ENCODE measurements around the gene CYFIP1.
A peak's percentile ranks its signal among the peaks of the same experiment; 100 is the strongest.

CYFIP1 gene

DNA sequence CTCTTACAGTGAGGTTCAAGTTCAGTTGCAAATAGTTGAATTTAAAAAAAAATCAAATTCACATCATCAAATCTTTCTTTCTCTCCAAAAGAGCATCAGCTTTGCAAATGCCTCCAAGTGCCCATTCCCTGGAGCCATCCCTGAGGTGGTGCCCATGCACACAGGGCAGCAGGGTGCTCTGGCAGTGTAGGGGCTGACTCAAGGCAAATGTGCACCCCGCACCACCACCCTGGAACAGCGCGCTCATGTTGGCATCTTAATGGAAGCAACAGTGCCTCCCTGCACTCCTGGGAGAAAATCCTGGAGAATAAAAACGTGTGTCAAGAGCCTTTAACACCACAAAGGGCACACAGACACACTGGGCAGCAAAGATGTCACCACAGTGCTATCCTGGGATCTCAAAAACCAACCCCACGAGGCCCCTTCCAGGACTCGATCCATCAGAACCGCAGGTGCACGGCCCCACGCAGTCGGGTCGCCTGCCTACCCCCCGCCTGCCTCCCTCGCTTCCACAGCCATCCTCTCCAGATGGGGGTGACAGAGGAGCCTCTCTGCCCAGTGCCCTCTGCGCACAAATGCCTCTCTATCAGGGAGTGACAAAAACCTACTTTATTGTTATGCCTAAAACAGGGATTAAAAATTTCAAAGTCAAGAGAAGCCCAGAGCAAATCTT, 90.9 kb downstream of the CYFIP1 start:
- no peak for DNase-seq (ENCODE audit: low read depth)

DNA sequence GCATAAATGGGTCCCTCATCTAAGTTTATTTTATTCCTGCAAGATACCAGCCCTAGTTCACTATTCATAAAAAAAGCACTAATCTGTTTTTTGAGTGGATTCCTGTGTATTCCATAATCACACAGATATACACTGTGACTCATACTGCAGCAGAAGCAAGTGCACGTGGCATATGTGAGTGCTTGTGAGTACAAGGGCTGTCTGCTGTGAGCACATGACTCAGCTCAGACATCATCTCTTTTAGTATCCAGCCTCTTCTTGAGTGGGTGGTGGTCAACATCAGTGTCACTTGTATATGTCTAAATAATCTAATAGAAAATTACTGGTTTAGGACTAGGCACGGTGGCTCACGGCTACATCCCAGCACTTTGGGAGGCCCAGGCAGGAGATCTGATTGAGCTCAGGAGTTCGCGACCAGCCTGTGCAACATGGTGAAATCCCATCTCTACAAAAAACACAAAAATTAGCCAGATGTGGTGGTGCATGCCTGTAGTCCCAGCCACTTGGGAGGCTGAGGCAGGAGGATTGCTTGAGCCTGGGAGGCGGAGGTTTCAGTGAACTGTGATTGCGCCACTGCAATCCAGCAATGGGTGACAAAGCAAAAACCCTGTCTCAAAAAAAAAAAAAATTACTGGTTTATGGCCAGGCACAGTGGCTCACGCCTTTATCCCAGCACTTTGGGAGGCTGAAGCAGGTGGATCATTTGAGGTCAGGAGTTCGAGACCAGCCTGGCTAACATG, 91.9 kb downstream of the CYFIP1 start:
- DNase-seq (ENCODE audit: low read depth), result peak; percentile 95

DNA sequence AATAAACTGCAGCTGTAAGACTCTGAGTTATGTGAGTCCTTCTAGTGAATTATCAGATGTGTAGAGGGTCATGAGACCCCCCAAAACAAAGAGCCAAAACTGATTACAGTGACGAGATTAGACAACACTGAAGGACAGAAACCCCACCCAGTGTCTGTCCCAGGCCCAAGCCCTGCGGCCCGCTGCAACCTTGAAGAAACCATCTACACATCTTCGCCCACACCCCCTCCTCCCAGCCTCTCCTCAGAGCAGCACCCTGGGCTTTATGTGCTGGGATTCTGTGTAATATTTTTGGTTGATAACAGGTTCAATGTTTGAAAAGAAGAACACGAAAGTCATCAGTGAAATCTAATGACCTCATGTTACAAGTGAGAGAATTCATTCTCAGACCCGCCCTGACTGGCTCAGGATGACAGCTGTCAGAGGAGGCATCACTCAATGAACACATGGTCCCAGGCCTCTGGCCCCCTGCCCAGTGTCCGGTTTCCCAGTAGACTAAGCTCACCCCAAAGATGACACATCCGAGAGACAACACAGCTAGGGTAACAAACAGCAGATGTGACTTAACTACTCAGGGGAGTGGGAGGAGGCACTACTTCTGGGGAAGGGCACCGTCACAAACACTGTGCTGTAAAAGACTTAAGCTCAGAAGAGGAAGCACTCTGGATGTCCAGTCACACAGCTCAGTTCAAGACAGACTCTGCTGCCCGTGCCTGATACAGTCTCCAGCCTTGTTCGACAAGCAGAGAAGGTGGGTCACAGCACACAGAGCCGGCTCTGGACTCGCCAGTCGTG, 92.8 kb downstream of the CYFIP1 start:
- peak; percentile 84 for DNase-seq (ENCODE audit: low read depth)

DNA sequence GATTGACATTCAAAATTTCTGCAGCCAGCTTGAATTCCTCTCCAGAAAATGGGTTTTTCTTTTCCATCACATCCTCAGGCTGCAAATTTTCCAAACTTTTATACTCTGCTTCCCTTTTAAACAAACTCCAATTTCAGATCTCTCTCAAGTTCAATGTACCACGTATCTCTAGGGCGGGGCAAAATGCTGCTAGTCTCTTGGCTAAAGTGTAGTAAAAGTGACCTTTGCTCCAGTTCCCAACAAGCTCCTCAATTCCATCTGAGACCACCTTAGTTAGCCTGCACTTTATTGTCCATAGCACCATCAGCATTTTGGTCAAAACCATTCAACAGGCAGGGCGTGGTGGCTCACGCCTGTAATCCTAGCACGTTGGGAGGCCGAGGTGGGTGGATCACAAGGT, 95.0 kb downstream of the CYFIP1 start:
- no peak for DNase-seq (ENCODE audit: low read depth)

DNA sequence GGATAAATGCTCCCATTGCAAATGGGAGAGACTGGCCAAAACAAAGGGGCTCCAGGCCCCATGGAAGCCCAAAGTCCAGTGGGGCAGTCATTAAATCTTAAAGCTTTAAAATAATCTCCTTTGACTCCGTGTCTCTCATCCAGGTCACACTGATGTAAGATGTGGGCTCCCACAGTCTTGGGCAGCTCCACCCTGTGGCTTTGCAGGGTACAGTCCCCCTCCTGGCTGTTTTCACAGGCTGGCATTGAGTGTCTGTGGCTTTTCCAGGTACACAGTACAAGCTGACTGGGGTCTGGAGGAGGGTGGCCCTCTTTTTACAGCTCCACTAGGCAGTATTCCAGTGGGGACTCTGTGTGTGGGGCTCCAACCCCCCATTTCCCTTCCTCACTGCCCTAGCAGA, 95.8 kb downstream of the CYFIP1 start:
- DNase-seq (ENCODE audit: low read depth), result no peak

DNA sequence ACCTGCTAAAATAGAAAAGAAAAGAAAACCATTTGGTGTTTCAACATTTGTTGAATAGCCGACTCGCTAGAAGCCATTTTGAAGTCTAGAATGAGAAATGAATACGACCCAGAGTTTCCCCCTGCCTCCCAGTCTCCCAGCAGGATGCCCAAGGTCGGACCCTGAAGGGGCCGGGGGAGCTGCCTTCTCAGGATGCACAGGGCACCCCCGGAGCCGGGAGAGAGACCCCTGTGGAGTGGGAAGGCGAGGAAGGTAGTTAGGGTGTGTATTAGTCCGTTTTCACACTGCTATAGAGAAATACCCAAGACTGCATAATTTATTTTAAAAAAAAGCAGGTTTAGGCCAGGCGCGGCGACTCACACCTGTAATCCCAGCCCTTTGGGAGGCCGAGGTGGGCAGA, 97.0 kb downstream of the CYFIP1 start:
- no peak for DNase-seq (ENCODE audit: low read depth)

DNA sequence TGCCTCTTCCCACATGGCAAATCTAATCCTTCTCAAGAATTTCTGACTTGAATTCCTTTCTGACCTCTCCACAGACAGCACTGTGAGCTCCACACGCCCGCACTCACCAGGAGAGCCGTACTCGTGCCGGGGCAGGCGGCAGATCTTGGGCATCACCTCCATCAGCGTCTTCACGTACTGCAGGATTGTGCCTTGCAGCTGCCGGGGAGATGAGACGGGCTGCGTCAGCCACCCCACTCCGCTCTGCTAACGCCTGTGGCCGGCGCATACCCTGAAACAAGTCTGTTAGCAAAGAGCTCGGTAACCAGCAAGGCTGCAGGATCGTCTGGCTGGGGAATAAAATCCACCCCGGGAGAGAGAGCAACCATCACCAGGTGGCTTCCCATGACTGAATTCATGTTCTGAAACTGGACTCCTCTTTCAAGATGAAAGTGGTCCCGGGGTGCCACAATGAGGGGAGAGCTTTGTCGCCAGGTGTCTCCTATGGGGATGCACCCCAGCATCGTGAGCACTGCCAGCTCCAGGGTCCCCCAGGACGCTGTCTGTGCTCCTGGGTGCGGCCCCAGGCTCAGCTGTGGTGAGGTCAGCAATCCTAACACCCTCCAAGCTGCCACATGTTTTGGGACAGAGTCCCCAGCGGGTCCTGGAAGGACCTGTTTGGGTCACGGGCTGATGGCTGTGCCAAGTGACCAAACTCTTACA, 98.3 kb downstream of the CYFIP1 start:
- no peak for DNase-seq (ENCODE audit: low read depth)

DNA sequence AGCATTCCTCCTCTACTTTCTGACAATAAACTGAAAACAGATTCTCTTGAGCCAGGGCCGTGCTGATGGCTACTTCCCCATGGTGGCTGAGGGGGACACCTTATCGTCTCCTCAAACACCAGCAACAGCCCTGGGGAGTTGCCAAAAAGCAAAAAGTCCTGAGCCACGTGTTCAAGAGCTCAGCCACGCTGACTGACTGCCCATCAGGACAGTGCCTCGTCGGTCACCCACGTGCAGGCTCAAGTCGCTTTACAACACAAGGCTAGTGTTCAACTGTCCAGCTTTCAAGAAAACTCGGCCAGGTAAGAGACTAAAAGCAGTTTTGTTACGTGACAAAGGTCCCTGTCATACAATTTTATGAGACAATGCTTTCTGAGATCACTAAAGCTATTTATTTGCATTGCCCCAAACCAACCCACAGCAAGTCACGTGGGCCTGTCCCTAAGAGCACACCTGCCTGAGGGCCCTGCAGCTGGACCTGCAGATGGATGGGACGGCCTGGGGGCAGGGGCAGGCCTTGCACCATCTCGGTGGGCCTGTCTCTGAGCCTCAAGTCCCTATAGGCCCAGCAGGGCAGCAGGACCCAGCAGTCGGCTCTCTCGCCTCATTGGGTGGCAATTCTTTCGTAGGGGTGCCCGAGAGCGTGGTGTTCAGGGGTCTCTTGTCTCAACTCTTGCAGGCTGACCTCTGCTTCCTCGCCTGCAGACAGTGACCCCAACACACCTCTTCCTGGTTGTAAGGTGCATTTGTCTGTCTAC, 99.0 kb downstream of the CYFIP1 start:
- no peak for DNase-seq (ENCODE audit: low read depth)

DNA sequence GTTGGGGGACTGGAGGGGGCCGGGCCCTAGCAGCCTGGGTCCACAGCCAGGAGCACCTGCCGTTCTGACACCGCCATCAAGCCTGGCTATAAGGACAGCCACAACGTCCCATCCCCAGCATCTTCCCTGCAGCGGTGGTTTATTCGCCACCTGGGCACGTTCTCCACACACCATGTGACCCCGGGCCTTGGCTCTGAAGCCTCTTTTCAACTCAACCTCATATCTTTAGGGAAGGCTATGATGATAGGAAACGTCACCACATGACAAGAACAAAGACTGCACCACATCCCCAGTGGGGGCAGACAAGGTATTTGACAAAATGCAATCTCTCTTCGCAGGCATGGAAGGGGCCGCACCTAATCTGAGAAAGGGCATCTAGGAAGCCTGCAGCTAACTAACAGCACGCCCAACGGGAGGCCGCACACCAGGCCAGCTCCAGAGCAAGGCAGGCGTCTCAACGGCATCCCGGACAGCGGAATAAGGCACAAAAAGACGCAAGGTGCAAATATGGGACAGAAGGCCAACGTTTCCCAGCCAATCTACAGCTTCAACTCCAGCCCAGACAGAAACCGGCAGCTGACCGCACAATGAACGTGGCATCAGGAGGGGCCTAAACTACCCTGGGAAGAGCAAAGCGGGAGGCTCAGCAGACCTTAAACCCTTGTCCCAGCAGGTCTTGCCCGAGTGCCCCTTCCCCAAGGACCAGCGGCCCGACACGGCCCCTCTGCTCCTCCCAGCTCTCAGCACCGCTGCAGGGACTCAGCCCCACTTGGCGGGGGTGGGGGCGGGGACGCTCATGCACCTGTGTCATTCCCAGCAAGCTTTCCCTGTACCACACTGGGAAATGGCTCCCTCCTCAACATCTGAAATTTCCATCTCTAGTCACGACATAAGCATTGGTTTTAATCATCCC, 99.8 kb downstream of the CYFIP1 start:
- no peak for DNase-seq (ENCODE audit: low read depth)

DNA sequence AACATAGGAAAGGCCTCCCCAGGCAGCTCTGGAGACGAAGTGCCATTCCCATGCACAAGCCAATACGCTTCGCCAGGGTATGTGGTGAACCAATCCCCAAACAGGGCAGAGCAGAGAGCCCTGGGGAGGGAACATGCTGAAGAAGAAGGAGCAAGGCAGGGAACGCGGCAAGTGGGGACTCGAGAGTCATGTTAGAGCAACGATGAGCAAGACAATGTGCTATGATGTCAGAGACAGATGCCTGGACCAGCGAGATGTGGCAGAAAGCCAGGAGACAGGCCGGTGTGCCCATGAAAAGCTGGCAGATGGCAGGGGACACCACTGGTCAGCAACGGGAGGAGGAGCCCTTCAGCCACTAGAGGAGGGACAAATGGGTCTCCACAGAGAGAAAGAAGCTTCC, 102.1 kb downstream of the CYFIP1 start:
- DNase-seq (ENCODE audit: low read depth), result no peak

DNA sequence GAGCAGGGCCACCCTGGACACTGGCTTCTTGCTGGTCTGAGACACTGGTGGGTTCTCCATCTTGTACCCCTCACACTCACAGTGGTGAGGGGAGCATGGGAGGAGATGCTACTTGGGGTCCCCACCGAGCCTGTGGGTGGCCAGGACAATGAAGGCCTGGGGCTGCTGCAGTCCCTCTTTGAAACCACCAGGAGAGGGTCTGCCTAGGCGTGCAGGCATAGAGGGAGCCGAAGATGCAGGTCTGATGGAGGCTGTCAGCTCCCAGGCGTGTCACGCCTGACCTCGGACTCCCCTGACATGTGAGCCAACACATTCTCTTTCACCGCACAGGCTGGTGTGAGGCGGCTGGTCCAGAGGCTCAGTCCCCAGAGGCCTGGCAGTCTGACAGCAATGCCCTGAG, 102.6 kb downstream of the CYFIP1 start:
- no peak for DNase-seq (ENCODE audit: low read depth)

DNA sequence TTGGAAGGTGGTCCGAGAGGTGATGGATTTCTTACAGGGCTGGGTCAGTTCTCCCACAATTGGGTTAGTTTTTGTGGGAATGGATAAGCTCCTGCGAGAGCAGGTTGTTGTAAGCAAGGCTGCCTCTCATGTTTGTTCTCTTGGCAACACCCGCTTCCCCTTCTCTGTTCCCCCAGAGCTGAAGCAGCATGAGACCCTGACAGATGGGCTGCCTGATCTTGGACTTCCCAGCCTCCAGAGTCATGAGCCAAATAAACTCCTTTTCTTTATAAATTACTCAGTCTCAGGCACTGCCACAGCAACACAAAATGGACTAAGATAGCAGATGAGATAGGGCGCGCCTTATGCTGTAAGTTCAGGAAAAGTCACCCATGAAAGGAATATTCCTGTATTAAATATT, 103.1 kb downstream of the CYFIP1 start:
- no peak for DNase-seq (ENCODE audit: low read depth)

DNA sequence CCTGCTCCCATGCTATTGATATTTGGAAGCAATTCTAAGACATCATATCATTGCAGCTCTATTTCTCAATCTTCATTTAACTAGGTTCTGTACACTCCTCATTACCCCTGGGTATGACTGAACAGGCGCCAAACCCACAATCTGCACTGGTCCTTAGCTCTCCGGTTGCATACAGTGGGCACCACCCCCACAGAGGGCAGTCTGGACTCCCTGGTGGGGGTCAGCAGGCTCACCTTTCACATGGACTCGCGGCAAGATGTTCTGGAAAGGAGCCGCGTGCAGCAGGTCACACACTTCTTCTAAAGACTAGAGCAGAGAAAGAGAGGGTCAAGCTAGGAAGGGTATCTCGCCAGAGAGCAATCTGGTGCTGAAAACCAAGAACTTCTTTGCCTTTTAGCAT, 105.2 kb downstream of the CYFIP1 start:
- DNase-seq (ENCODE audit: low read depth), result no peak

DNA sequence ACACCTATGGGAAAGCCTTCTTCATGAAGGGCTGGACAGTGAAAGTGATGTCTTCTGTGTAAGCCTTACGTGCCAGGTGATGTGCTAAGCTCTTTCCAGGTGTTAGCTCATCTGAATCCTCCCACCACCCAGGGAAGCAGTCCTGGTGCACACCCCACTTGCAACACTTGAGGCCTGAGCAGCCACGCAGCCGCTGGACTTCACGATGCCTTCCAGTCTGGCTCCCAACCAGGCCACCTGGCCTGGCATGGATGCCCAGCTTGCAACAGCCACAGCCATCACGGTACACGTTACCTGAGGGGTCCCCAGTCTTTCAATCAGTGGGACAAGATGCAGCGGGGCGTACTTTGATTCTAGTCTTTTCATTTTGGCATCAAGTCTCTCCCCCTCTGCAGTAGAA, 105.9 kb downstream of the CYFIP1 start:
- DNase-seq (ENCODE audit: low read depth), result no peak

DNA sequence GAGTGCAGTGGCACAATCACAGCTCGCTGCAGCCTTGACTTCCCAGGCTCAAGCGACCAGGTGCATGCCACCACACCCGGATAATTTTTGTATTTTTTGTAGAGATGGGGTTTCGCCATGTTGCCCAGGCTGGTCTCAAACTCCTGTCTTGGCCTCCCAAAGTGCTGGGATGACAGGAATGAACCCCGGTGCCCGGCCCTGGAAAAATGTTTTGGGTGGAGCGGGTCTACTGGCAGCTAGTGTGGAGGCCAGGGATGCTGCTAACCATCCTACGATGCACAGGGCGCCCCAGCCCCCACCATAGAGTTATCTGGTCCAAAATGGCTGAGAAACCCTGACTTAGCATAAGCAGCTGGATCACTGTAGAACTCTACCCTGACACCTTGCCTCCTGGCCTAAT, 106.3 kb downstream of the CYFIP1 start:
- DNase-seq (ENCODE audit: low read depth), result no peak

DNA sequence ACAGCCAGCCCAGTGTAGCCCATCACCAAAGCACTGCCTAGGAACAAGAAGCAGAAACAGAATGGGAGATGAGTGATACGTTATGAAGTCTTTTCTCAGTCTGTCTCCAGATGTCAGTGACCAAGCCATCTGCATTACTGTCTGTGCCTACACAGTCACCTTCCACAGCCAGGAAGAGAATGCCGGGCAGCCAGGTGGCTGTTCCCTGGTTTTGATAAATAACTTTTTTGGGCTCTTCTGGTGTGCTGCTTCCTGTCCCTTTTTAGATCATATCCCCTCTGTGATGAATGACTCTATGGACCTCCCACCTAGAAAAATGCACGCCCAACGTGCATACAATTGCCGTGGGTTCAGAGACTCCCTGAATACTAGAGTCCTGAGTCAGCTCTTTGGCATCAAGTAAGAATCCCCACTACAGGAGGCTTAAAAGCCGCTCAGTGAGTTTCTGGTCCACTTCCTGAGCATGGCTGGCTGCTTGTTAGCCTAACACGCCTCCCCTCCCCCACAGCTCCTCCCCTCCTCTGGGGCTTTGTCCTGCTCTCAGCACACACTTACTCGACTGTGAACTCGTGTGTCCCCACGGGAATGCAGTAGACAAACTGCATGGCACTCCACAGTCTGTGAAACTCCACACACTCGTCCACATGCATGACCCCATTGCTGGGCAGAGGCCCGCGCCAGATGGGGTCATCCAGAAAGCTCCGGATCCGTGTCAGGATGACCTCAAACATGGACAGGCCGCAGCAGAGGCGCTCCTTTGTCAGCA, 107.0 kb downstream of the CYFIP1 start:
- DNase-seq (ENCODE audit: low read depth), result peak; percentile 77

DNA sequence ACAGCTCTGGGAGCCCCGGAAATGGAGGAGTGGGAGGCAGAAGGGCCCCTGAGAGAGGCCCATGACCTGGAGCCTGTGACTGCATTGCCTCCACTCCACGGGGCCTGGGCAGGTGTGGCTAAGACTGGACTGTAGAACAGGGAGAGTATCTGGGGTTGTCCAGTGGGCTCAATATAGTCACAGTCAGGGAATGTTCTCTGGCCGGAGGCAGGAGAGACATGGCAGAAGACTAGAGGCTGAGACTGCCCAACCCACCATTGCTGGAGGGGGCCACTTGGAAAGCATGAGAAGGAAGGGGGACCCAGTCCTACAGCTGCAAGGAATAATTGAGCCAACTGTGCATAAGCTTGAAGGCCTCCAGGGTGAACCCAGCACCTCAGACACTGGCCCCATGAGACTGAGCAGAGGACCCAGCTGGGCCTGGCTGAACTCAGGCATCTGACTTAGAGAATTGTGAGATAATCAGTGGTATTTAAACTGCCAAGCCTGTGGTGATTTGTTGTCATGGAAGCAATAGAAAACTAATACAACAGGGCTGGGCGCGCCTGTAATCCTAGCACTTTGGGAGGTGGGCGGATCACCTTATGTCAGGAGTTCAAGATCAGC, 108.6 kb downstream of the CYFIP1 start:
- DNase-seq (ENCODE audit: low read depth), result no peak

DNA sequence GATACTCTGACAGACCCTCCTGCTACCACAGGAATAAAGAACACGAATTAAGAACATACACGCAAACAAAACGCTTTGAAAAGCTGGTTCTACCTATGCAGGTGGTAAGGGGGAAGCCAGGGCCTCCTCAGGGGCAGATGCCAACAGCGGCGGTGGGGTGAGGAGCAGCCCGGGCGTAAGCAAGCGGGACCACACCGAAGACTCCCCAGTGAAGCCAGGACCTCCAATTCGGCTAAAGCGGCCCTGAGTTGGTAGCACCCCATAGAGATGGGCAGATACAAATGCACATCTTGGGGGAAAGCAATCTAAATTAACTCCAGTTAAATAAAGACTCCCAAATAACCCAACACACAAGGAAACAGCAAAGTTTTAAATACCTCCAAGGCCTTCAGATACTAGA, 109.3 kb downstream of the CYFIP1 start:
- no peak for DNase-seq (ENCODE audit: low read depth)

DNA sequence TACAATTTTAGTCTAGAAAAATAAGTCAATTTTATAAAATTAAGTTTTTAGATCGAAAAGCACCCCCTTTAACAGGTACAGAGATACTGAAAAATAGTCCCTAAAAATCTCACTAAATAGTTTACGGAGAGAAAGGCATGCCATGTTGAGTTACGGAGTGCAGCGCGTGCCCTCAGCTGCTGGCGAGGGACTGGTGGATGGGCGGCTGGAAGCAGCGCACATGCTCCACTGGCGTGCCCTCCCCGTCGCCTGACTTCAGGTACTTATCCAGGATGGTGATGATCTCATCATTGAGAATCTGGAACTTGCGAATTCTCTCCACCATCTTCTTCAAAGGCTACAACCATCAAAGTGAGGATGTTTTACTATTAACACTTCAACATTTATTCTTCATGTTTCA, 110.3 kb downstream of the CYFIP1 start:
- no peak for DNase-seq (ENCODE audit: low read depth)

DNA sequence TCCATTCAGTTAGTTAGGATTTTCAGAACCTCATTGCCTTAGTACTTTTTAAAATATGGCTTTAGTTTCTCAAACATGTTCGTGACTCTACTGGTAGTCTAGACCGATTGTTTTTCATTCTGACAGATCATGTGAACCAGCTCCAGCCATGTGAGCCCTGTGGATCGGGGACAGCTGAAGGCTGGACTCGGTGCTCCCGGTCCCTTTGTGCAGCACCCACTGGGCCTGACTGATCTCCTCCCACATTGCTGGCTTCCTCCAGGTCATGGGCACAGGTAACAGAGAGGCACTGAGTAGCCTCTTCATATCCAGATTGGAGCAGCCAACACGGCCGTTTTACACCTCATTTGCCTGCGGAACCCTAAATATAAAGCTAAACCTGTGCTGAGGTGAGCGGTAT, 111.2 kb downstream of the CYFIP1 start:
- DNase-seq (ENCODE audit: low read depth), result no peak
